ENCODE results near the gene PEDS1.
"Not testable (repeated sequence)": the region's sequence is repeated elsewhere in the genome, so short reads cannot be mapped to it uniquely, and the experiment has no call there.

Gene PEDS1

DNA sequence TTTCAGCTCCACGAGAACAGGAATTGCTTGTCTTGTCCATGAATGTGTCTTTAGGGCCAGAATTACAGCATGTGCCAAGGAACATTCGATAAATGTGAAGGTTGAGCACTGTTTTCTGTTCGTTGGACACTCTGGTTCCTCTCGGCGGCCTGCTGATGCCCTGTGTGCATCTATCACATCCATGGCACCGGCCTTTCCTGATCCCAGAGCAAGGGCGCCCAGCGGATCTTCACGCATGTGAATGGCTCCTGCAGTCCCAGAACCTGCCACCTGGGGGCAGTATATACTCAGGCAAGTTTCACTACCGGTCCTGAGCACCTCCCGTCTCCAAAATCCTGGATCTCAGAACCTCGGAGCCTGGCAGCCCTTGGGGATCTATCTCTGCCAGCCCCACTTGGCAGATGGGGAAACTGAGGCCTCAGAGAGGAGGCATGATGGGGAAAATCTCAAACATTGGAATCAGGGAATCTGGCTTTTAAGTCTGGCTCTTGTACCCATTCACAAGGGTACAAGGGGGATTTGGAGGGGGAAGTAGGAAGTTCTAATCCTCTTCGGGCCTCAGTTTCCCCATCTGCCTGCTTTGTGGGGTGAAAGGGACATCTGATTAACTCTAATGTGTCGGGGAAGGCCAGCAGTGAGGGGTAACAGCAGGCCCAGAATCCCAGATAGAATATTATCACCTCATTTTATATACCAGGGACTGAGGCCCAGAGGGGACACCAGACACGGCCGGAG is 32.8 kb upstream of the PEDS1 start:
- H3K4me3 ChIP-seq (ENCODE audit: control insufficient read depth, low read depth, low read length), result no peak overlapping the region
- DNase-seq (ENCODE audit: low read depth), result no peak
- TF ChIP-seq, protein P1, sequence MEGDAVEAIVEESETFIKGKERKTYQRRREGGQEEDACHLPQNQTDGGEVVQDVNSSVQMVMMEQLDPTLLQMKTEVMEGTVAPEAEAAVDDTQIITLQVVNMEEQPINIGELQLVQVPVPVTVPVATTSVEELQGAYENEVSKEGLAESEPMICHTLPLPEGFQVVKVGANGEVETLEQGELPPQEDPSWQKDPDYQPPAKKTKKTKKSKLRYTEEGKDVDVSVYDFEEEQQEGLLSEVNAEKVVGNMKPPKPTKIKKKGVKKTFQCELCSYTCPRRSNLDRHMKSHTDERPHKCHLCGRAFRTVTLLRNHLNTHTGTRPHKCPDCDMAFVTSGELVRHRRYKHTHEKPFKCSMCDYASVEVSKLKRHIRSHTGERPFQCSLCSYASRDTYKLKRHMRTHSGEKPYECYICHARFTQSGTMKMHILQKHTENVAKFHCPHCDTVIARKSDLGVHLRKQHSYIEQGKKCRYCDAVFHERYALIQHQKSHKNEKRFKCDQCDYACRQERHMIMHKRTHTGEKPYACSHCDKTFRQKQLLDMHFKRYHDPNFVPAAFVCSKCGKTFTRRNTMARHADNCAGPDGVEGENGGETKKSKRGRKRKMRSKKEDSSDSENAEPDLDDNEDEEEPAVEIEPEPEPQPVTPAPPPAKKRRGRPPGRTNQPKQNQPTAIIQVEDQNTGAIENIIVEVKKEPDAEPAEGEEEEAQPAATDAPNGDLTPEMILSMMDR (IDR thresholded peaks at IDR 0.05; ENCODE audit: control insufficient read depth, insufficient read depth, low read depth, low read length, missing control alignments), result peak; percentile 95

- TF ChIP-seq, protein P1 (IDR thresholded peaks at IDR 0.05; ENCODE audit: control insufficient read depth, insufficient read depth, low read depth, low read length, missing control alignments), result no peak
- DNase-seq (ENCODE audit: low read depth), result no peak
- no peak overlapping the region for H3K4me3 ChIP-seq (ENCODE audit: control insufficient read depth, low read depth, low read length)
These were observed 31.9 kb upstream of the PEDS1 start for GRCh38 chr20:50185426-50185825.

DNA sequence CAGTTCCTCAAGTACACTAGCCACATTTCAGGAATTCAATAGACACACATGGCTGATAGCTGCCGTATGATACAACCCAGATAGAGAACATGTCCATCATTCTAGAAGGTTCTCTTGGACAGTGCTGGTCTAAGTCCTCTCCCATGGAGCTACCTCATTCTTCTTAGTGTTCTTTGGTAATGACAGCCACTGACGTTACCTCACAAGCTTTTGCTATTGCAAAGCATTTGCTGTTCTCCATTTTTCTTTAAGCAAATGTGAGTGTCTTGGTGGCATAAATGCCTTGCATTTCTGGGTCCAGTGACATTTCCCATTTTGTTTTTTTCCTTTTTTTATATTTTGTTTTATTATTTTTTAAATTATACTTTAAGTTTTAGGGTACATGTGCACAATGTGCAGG is 28.8 kb upstream of the PEDS1 start:
- no peak for DNase-seq (ENCODE audit: low read depth)
- H3K4me3 ChIP-seq (ENCODE audit: control insufficient read depth, low read depth, low read length), result no peak overlapping the region
- TF ChIP-seq, protein P1 (IDR thresholded peaks at IDR 0.05; ENCODE audit: control insufficient read depth, insufficient read depth, low read depth, low read length, missing control alignments), result no peak

GRCh38 chr20:50181344-50181743 is 27.8 kb upstream of the PEDS1 start:
- no peak overlapping the region for H3K4me3 ChIP-seq (ENCODE audit: control insufficient read depth, low read depth, low read length)
- TF ChIP-seq, protein P1 (IDR thresholded peaks at IDR 0.05; ENCODE audit: control insufficient read depth, insufficient read depth, low read depth, low read length, missing control alignments), result no peak
- no peak for DNase-seq (ENCODE audit: low read depth)

- not testable (repeated sequence) for H3K4me3 ChIP-seq (ENCODE audit: control insufficient read depth, low read depth, low read length); DNase-seq (ENCODE audit: low read depth)
These were observed 25.1 kb upstream of the PEDS1 start for GRCh38 chr20:50178672-50179071.

DNA sequence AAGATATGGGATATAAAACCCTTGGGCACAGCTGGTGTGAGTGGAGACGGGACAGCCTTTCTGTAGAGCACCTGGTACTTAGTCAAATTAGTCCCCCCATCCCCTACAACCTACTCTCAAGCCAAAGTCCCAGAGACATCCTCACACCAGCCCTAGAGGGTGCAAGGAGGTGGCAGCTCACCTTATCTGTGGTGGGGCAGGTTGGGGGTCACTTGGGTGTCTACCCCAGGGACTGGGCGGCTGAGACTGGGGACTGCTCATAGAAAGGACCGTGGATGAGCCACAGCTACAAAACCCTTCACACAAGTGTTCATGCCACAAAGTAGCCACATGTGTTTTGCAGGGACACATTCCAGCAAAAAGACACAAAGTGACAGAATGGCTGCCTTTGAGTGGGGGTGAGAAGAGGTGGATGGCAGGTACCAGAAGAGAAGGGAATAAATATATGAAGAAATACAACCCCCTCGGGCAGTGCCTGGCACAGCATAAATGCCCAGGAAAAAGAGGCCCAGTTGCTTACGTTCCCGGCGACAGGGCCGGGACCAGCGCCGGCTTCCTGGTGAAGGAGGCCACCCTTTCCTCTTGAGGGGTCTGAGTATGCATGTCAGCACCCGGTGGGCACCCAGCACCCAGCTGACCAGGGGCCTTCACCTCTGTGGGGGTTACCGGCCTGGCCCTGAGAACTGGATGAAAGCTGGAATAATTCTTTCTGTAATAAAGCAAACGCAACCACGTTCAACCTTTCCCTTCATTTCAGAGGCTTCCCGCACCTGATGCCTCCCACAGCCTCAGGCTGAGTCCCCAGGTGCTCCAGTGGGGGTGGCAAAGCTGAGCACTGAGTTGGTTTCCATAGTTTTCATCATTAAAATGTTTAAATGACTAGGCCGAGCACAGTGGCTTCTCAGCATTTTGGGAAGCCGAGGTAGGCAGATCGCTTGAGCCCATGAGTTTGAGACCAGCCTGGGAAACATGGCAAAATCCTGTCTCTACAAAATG is 22.7 kb upstream of the PEDS1 start:
- H3K4me3 ChIP-seq (ENCODE audit: control insufficient read depth, low read depth, low read length), result no peak overlapping the region
- no peak for DNase-seq (ENCODE audit: low read depth)
- TF ChIP-seq, protein P1 (IDR thresholded peaks at IDR 0.05; ENCODE audit: control insufficient read depth, insufficient read depth, low read depth, low read length, missing control alignments), result no peak

- no peak for DNase-seq (ENCODE audit: low read depth)
These were observed 20.9 kb upstream of the PEDS1 start for GRCh38 chr20:50174456-50174855.

More at GRCh38 chr20:50174456-50174855, 20.9 kb upstream of the PEDS1 start:
- H3K4me3 ChIP-seq (ENCODE audit: control insufficient read depth, low read depth, low read length), result no peak overlapping the region
- TF ChIP-seq, protein P1 (IDR thresholded peaks at IDR 0.05; ENCODE audit: control insufficient read depth, insufficient read depth, low read depth, low read length, missing control alignments), result no peak

All from AG09309 (cell line).